Activated T-cell treated with anti-CD3 and anti-CD28 coated beads for 24 hours (primary cell): ENCODE results near the gene ZNRF1.

ENCODE experiments used
- DNase-seq: peaks from one replicate; pipeline ENCODE4 v3.0.0-alpha.2; 2020; ENCODE audit warnings: low read depth

Gene ZNRF1

DNA sequence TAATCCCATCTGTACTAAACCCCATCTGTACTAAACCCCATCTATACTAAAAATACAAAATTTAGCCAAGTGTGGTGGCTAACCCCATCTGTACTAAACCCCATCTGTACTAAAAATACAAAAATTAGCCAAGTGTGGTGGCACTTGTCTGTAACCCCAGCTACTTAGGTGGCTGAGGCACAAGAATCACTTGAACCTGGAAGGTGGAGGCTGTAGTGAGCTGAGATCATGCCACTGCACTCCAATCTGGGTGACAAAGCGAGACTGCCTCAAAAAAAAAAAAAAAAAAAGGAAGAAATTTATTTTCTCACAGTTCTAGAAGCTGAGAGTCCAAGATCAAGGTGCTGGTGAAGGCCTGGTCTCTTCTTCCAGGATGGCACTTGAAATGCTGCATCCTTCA is 161.6 kb downstream of the ZNRF1 start:
- no peak for DNase-seq
